Nephron (organoid): ENCODE data around the gene CCDC106.

Experiments
- H3K27ac Mint-ChIP-seq, 3 experiments: 2 replicates each; pipeline ENCODE4 v1.8.0; 2020; ENCODE audit warnings: mixed read lengths in 3 of 3, mild to moderate bottlenecking in 2 of 3, moderate library complexity in 1 of 3
- H3K27me3 Mint-ChIP-seq: 2 replicates; pipeline ENCODE4 v1.8.0; 2021; ENCODE audit warnings: low read depth, mild to moderate bottlenecking, moderate library complexity, mixed read lengths
- H3K36me3 Mint-ChIP-seq: 2 replicates; pipeline ENCODE4 v1.8.0; 2020; ENCODE audit warnings: low read depth, mixed read lengths
- H3K4me1 Mint-ChIP-seq: 2 replicates; pipeline ENCODE4 v1.8.0; 2020; ENCODE audit warnings: mixed read lengths
- H3K4me3 Mint-ChIP-seq, 3 experiments: 2 replicates each; pipeline ENCODE4 v1.8.0; 2020; ENCODE audit warnings: mild to moderate bottlenecking in 3 of 3, mixed read lengths in 3 of 3, moderate library complexity in 2 of 3
- H3K9me3 Mint-ChIP-seq: 2 replicates; pipeline ENCODE4 v1.8.0; 2020; ENCODE audit warnings: mixed read lengths
- TF ChIP-seq, protein P1 (sequence below), 3 experiments: fragments of 200-600 bp; sonication (generic); IDR thresholded peaks; one replicate each; pipeline ENCODE4 v1.5.0; 2021; ENCODE audit warnings: antibody characterized with exemption in 3 of 3; ENCODE audit not compliant: unreplicated experiment in 3 of 3

Gene CCDC106

GRCh38 chr19:55616395-55616875 is 31.6 kb upstream of the CCDC106 start:
- peaks cover 41% of the 10 kb centered on the region for H3K36me3 Mint-ChIP-seq
- H3K27me3 Mint-ChIP-seq: no peaks in the 10 kb centered on the region
- H3K4me3 Mint-ChIP-seq: no peak overlapping the region
- H3K4me1 Mint-ChIP-seq: no peaks in the 10 kb centered on the region
- H3K27ac Mint-ChIP-seq: no peak overlapping the region
- TF ChIP-seq, protein P1, sequence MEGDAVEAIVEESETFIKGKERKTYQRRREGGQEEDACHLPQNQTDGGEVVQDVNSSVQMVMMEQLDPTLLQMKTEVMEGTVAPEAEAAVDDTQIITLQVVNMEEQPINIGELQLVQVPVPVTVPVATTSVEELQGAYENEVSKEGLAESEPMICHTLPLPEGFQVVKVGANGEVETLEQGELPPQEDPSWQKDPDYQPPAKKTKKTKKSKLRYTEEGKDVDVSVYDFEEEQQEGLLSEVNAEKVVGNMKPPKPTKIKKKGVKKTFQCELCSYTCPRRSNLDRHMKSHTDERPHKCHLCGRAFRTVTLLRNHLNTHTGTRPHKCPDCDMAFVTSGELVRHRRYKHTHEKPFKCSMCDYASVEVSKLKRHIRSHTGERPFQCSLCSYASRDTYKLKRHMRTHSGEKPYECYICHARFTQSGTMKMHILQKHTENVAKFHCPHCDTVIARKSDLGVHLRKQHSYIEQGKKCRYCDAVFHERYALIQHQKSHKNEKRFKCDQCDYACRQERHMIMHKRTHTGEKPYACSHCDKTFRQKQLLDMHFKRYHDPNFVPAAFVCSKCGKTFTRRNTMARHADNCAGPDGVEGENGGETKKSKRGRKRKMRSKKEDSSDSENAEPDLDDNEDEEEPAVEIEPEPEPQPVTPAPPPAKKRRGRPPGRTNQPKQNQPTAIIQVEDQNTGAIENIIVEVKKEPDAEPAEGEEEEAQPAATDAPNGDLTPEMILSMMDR (IDR thresholded peaks at IDR 0.05; ENCODE audit: unreplicated experiment in 3 of 3): no peak
- H3K9me3 Mint-ChIP-seq: no peaks in the 10 kb centered on the region

GRCh38 chr19:55617426-55617825 is 30.6 kb upstream of the CCDC106 start:
- Mint-ChIP-seq H3K27me3 (no peaks in the 10 kb centered on the region), H3K27ac (no peak overlapping the region), H3K4me3 (no peak overlapping the region), H3K4me1 (no peaks in the 10 kb centered on the region), H3K36me3 (peaks cover 32% of the 10 kb centered on the region), H3K9me3 (no peaks in the 10 kb centered on the region)
- TF ChIP-seq, protein P1 (IDR thresholded peaks at IDR 0.05; ENCODE audit: unreplicated experiment in 3 of 3): no peak

GRCh38 chr19:55618426-55618825 is 29.6 kb upstream of the CCDC106 start:
- Mint-ChIP-seq H3K27ac (no peak overlapping the region), H3K4me1 (peaks cover 4% of the 10 kb centered on the region), H3K9me3 (no peaks in the 10 kb centered on the region), H3K27me3 (no peaks in the 10 kb centered on the region), H3K4me3 (no peak overlapping the region), H3K36me3 (peaks cover 25% of the 10 kb centered on the region)
- TF ChIP-seq, protein P1 (IDR thresholded peaks at IDR 0.05; ENCODE audit: unreplicated experiment in 3 of 3): no peak

DNA sequence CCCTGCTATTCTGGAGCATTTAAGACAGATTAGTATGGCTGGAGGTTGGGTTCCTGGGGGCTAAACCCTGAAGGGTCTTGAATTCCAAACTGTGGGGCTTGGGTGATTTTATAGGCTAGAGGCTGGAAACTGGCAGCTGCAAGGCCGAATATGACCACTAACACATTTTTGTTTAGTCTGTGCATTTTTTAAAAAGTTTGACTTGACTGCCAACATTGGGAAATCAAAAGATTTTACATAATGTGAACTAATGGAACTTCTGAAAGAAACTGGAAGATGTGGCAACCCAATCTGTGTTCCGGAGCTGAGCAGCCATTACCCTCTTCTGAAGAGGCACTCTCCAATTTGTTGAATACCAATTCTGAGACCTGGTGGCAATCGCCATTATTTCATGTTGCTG is 28.7 kb upstream of the CCDC106 start:
- H3K27ac Mint-ChIP-seq: no peak overlapping the region
- TF ChIP-seq, protein P1 (IDR thresholded peaks at IDR 0.05; ENCODE audit: unreplicated experiment in 3 of 3): no peak
- H3K9me3 Mint-ChIP-seq: no peaks in the 10 kb centered on the region
- no peak overlapping the region for H3K4me3 Mint-ChIP-seq
- peaks cover 32% of the 10 kb centered on the region for H3K36me3 Mint-ChIP-seq
- H3K4me1 Mint-ChIP-seq: peaks cover 12% of the 10 kb centered on the region
- H3K27me3 Mint-ChIP-seq: no peaks in the 10 kb centered on the region

DNA sequence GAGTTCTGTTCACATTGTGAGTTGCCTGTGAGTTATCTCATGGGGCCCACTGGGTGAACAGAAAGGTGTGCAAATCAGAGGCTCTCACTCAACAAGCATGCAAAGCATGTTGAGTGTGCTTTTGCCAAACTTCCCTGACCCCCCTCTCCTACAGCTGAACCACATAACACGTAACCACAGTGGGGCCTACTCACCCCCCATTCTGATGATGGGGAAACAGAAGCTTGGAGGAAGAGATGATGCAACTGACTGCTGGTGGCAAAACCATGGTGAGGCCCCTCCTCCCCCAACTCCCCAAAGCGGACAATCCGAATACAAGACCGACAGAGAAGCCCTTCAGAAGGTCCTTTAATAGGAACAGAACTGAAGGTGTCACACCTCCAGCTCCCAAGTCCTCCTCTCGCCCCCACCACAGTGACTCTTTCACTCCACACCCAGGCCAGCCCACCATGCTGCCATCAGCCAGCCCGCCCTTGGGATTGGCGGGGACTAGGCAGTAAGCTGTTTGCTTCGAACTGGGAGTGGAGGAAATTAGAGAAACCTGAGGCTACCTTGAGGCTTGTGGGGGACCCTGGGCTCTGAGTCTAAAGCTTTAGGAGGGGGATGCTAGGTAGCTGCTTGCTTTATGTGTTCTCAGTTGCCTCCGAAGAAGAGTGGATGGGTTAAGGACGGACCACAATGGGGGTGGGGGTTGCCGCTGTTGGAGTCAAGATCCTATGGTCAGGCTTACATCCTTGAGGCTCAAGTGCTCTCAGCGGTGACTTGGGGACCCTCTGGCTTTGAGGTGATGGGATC is 27.4 kb upstream of the CCDC106 start:
- no peak overlapping the region for H3K27ac Mint-ChIP-seq
- no peaks in the 10 kb centered on the region for H3K9me3 Mint-ChIP-seq
- no peaks in the 10 kb centered on the region for H3K27me3 Mint-ChIP-seq
- no peak overlapping the region for H3K4me3 Mint-ChIP-seq
- TF ChIP-seq, protein P1 (IDR thresholded peaks at IDR 0.05; ENCODE audit: unreplicated experiment in 3 of 3): no peak
- peaks cover 29% of the 10 kb centered on the region for H3K36me3 Mint-ChIP-seq
- H3K4me1 Mint-ChIP-seq: peaks cover 18% of the 10 kb centered on the region

DNA sequence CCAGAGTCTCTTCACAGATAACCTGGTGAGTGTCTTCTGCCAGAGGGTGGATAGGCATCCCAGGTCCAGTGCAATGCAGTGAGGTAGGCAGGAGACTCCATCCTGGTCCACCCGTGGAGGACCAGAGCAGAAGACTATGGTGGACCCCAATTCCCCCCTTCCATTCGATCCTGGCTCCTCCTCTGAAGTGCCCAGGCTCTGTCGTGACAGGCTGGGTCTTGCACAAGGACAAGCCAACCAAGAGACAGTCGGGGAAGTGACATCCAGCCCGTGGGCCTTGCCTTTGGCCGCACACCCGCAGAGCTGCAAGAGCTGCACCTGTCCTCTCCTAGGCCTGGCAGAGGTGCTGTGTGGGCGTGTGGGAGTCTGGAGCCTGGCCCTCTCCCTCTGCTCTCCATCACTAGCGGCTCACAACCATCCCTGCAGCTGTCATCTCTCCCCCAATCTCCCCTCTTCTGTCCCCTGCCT is 26.8 kb upstream of the CCDC106 start:
- TF ChIP-seq, protein P1 (IDR thresholded peaks at IDR 0.05; ENCODE audit: unreplicated experiment in 3 of 3): no peak
- H3K27ac Mint-ChIP-seq: no peak overlapping the region

More for the DNA sequence above, 26.8 kb upstream of the CCDC106 start:
- Mint-ChIP-seq H3K9me3 (no peaks in the 10 kb centered on the region), H3K4me1 (peaks cover 18% of the 10 kb centered on the region), H3K27me3 (no peaks in the 10 kb centered on the region), H3K36me3 (peaks cover 29% of the 10 kb centered on the region), H3K4me3 (no peak overlapping the region)
